GM13976 (cell line): ENCODE data around the gene SMO.
"Not testable (repeated sequence)": the region's sequence is repeated elsewhere in the genome, so short reads cannot be mapped to it uniquely, and the experiment has no call there.

Experiments
- DNase-seq: peaks from one replicate; pipeline ENCODE4 v3.0.0; 2012; ENCODE audit warnings: low spot score
- CTCF ChIP-seq: IDR thresholded peaks from 2 replicates; pipeline ENCODE4 v1.5.1; 2012; ENCODE audit warnings: borderline replicate concordance, mild to moderate bottlenecking; ENCODE audit not compliant: insufficient read depth; ENCODE audit errors: extremely low read depth, missing control alignments, control extremely low read depth
- in situ Hi-C: fragments of 300-500 bp; cut with MboI; formaldehyde crosslinking; loops from one replicate; pipeline ENCODE4 v1.12.0; 2022; ENCODE audit warnings: low sequenced_read_pairs, mixed read lengths, inconsistent platforms; ENCODE audit not compliant: unreplicated experiment

Gene SMO

GRCh38 chr7:129245533-129245932 lies 57.1 kb downstream of the SMO start:
- in situ Hi-C loops, result no loop called here
- no peak for DNase-seq
- no peak for TF ChIP-seq CTCF

- no peak for TF ChIP-seq CTCF
- in situ Hi-C loops, result no loop called here
- no peak for DNase-seq
Observed at GRCh38 chr7:129247087-129247486, 58.7 kb downstream of the SMO start.

- in situ Hi-C loops, result no loop called here
- DNase-seq, result no peak
- no peak for TF ChIP-seq CTCF
Observed at GRCh38 chr7:129252128-129252527, 63.7 kb downstream of the SMO start.

GRCh38 chr7:129252603-129253002 lies 64.2 kb downstream of the SMO start:
- DNase-seq, in situ Hi-C loops: not testable (repeated sequence)

GRCh38 chr7:129255800-129256199 lies 67.4 kb downstream of the SMO start:
- in situ Hi-C loops, result no loop called here
- TF ChIP-seq CTCF, result no peak
- DNase-seq, result no peak

GRCh38 chr7:129256221-129256620 lies 67.8 kb downstream of the SMO start:
- in situ Hi-C loops, result no loop called here
- TF ChIP-seq CTCF, result no peak
- no peak for DNase-seq

GRCh38 chr7:129257168-129257567 lies 68.7 kb downstream of the SMO start:
- DNase-seq, result no peak
- no peak for TF ChIP-seq CTCF
- in situ Hi-C loops, result no loop called here
